Hepatocyte (in vitro differentiated cells): ENCODE measurements around the gene SGCD. TPM values are rescaled to one million over a fixed set of nuclear protein-coding genes. Genes with fewer than 3 reads are reported as not detected.

Source experiments
- DNase-seq: peaks from one replicate; pipeline ENCODE4 v3.0.0-alpha.2; 2016; ENCODE audit warnings: low spot score
- H2AFZ ChIP-seq: fragments of 200-600 bp; sonication (generic); 2 replicates; pipeline ENCODE4 v1.6.0; 2016; ENCODE audit warnings: antibody characterized with exemption, mild to moderate bottlenecking
- H3K27ac ChIP-seq: fragments of 200-600 bp; sonication (generic); 2 replicates; pipeline ENCODE4 v1.5.1; 2016; ENCODE audit warnings: mild to moderate bottlenecking
- H3K27me3 ChIP-seq: fragments of 200-600 bp; sonication (generic); 2 replicates; pipeline ENCODE4 v1.6.1; 2016
- H3K36me3 ChIP-seq: fragments of 200-600 bp; sonication (generic); replicated peaks from 2 replicates; pipeline ENCODE4 v1.5.1; 2016; ENCODE audit warnings: low read depth; ENCODE audit not compliant: insufficient read depth
- H3K4me1 ChIP-seq: fragments of 200-600 bp; sonication (generic); 2 replicates; pipeline ENCODE4 v1.5.1; 2016; ENCODE audit warnings: mild to moderate bottlenecking, moderate library complexity; ENCODE audit not compliant: insufficient read depth
- H3K4me2 ChIP-seq: fragments of 200-600 bp; sonication (generic); 2 replicates; pipeline ENCODE4 v1.6.0; 2016
- H3K4me3 ChIP-seq: fragments of 200-600 bp; sonication (generic); 2 replicates; pipeline ENCODE4 v1.5.1; 2016; ENCODE audit warnings: mild to moderate bottlenecking
- H3K79me2 ChIP-seq: fragments of 200-600 bp; sonication (generic); 2 replicates; pipeline ENCODE4 v1.6.0; 2017; ENCODE audit warnings: mild to moderate bottlenecking
- H3K9me2 ChIP-seq: fragments of 200-600 bp; sonication (generic); replicated peaks from 2 replicates; pipeline ENCODE4 v1.6.0; 2017; ENCODE audit warnings: mild to moderate bottlenecking; ENCODE audit not compliant: insufficient read depth
- H3K9me3 ChIP-seq: fragments of 200-600 bp; sonication (generic); 2 replicates; pipeline ENCODE4 v1.5.1; 2016; ENCODE audit warnings: low read depth, mild to moderate bottlenecking
- H4K20me1 ChIP-seq: fragments of 200-600 bp; sonication (generic); 2 replicates; pipeline ENCODE4 v1.6.0; 2016; ENCODE audit warnings: mild to moderate bottlenecking; ENCODE audit not compliant: insufficient read depth, poor library complexity, severe bottlenecking
- EZH2 ChIP-seq: fragments of 200-600 bp; sonication (generic); IDR thresholded peaks from 2 replicates; pipeline ENCODE4 v1.6.1; 2016; ENCODE audit warnings: antibody characterized with exemption, mild to moderate bottlenecking, borderline replicate concordance
- EZH2phosphoT487 ChIP-seq: fragments of 200-600 bp; sonication (generic); IDR thresholded peaks from one replicate; pipeline ENCODE4 v1.6.1; 2018; ENCODE audit warnings: antibody characterized with exemption, mild to moderate bottlenecking, low read depth, moderate library complexity; ENCODE audit not compliant: unreplicated experiment, severe bottlenecking
- WGBS: methylation state at CpG from one replicate; pipeline ENCODE4 v1.1.6; 2016; ENCODE audit warnings: low lambda C conversion rate; ENCODE audit errors: missing lambda C conversion rate; 5-methylcytosine and 5-hydroxymethylcytosine counted together
- polyA plus RNA-seq: library from polyadenylated mRNA; unstranded; fragments of >200 nt; fragmentation: Nextera tagmentation; extraction: Ambion mirVana; gene quantifications from 2 replicates; pipeline ENCODE4 v1.2.1, GENCODE V29; 2016
- total RNA-seq: library from RNA; depleted of rRNA; stranded (reverse); fragments of >200 nt; gene quantifications from 2 replicates; pipeline ENCODE4 v1.2.3, GENCODE V29; 2014
- TF ChIP-seq, protein P1 (sequence below): fragments of 200-600 bp; sonication (generic); IDR thresholded peaks from 2 replicates; pipeline ENCODE4 v1.5.1; 2016; ENCODE audit warnings: antibody characterized with exemption, mild to moderate bottlenecking; ENCODE audit not compliant: poor library complexity

Gene SGCD
- total and polyA plus RNA-seq, 2 experiments from 2014 or later, result 3.8 to 8.8 TPM

DNA sequence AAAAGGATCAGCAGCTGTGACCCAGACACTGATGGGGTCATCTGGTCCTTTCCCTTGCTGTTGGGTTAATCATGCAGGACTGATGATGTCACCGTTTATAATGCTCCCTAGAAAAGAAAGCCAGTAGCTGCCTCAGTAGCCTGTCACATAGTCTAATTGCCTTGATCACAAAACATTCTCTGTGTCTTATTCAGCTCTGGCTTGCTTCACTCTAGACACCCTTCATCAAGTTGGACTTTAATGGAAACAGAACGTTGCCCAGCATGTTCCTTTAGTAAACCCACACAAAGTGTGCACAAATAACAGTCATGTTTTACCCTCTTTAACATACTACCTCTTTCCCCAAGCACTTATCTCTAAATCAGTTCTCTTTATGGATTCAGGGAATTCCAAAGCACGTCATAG is 170.8 kb downstream of the SGCD start:
- Histone ChIP-seq H3K4me1 (no peaks in the 10 kb centered on the region), H3K36me3 (no peaks in the 10 kb centered on the region), H3K79me2 (no peaks in the 10 kb centered on the region), H3K9me2 (no peaks in the 10 kb centered on the region), H2AFZ (no peak overlapping the region), H4K20me1 (no peaks in the 10 kb centered on the region), H3K4me3 (no peak overlapping the region), H3K27ac (no peak overlapping the region), H3K4me2 (no peak overlapping the region), H3K27me3 (no peaks in the 10 kb centered on the region), H3K9me3 (no peaks in the 10 kb centered on the region)
- no peak for DNase-seq
- 53% methylated on average over 3 of the region's 3 CpGs for WGBS
- TF ChIP-seq EZH2phosphoT487 (no peak), EZH2 (no peak)
- TF ChIP-seq, protein P1, sequence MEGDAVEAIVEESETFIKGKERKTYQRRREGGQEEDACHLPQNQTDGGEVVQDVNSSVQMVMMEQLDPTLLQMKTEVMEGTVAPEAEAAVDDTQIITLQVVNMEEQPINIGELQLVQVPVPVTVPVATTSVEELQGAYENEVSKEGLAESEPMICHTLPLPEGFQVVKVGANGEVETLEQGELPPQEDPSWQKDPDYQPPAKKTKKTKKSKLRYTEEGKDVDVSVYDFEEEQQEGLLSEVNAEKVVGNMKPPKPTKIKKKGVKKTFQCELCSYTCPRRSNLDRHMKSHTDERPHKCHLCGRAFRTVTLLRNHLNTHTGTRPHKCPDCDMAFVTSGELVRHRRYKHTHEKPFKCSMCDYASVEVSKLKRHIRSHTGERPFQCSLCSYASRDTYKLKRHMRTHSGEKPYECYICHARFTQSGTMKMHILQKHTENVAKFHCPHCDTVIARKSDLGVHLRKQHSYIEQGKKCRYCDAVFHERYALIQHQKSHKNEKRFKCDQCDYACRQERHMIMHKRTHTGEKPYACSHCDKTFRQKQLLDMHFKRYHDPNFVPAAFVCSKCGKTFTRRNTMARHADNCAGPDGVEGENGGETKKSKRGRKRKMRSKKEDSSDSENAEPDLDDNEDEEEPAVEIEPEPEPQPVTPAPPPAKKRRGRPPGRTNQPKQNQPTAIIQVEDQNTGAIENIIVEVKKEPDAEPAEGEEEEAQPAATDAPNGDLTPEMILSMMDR, result no peak

GRCh38 chr5:156498226-156498980 is 171.4 kb downstream of the SGCD start:
- Histone ChIP-seq H3K4me2 (no peak overlapping the region), H3K27ac (no peak overlapping the region), H4K20me1 (no peaks in the 10 kb centered on the region), H3K4me3 (no peak overlapping the region), H2AFZ (no peak overlapping the region), H3K79me2 (no peaks in the 10 kb centered on the region), H3K4me1 (no peaks in the 10 kb centered on the region), H3K27me3 (no peaks in the 10 kb centered on the region), H3K9me2 (no peaks in the 10 kb centered on the region), H3K36me3 (no peaks in the 10 kb centered on the region), H3K9me3 (no peaks in the 10 kb centered on the region)
- DNase-seq, result no peak
- 66% methylated on average over 7 of the region's 7 CpGs for WGBS
- TF ChIP-seq, protein P1, result no peak
- TF ChIP-seq EZH2phosphoT487, result no peak
- TF ChIP-seq EZH2, result no peak

DNA sequence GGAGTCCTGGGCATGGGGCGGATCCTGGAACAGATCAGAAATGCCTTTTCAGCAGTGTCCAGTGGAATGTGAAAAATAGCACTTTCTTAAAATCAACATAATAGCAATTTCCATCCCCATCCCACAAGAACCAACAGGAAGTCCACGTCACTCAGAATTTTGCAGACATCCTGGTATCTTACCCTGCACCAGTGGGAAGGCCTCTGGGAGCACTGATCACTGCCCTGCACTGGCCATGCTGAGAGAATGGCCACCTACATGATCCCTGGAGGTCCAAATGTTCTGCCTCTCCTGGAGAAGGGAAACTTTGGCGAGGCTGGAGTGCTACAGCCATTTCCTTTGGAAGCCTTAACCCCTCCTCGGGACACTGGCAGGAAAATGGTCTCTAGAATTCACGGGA is 173.8 kb downstream of the SGCD start:
- H3K36me3 ChIP-seq, result no peaks in the 10 kb centered on the region
- DNase-seq, result no peak
- no peak overlapping the region for H3K4me2 ChIP-seq
- no peaks in the 10 kb centered on the region for H3K27me3 ChIP-seq
- TF ChIP-seq, protein P1, result no peak
- TF ChIP-seq EZH2phosphoT487, result no peak
- TF ChIP-seq EZH2, result no peak
- WGBS, result 90% methylated on average over 5 of the region's 5 CpGs
- no peak overlapping the region for H2AFZ ChIP-seq
- no peak overlapping the region for H3K4me3 ChIP-seq
- no peaks in the 10 kb centered on the region for H4K20me1 ChIP-seq
- no peak overlapping the region for H3K27ac ChIP-seq
- no peaks in the 10 kb centered on the region for H3K9me2 ChIP-seq
- no peaks in the 10 kb centered on the region for H3K9me3 ChIP-seq
- no peaks in the 10 kb centered on the region for H3K79me2 ChIP-seq
- H3K4me1 ChIP-seq, result no peaks in the 10 kb centered on the region
